Left lung (tissue), 10 donors: ENCODE measurements around the gene NCR3LG1. TPM values are rescaled to one million over a fixed set of nuclear protein-coding genes. Genes with fewer than 3 reads are reported as not detected.

ENCODE experiments used
- ATAC-seq: fragments of 200-7000 bp; cut with Tn5 transposase; one replicate; pipeline ENCODE4 v1.9.1; 2020; ENCODE audit warnings: moderate library complexity
- DNase-seq, 4 donors: peaks; one replicate each; pipeline ENCODE4 v3.0.0-alpha.2; 2013 to 2020
- H3K27ac ChIP-seq, 2 donors: fragments of 200-600 bp; sonication (generic) in 1 of 2; one replicate each; pipeline versions ENCODE4 v1.5.0 to v1.8.0; 2020 to 2021
- H3K27me3 ChIP-seq, 2 donors: fragments of 200-600 bp; sonication (generic) in 1 of 2; one replicate each; pipeline versions ENCODE4 v1.5.0 to v1.8.0; 2020 to 2021
- H3K36me3 ChIP-seq, 2 donors: fragments of 200-600 bp; sonication (generic) in 1 of 2; one replicate each; pipeline versions ENCODE4 v1.5.0 to v1.8.0; 2020 to 2021
- H3K4me1 ChIP-seq, 2 donors: fragments of 200-600 bp; one replicate each; pipeline ENCODE4 v1.8.0; 2021
- H3K4me3 ChIP-seq, 2 donors: fragments of 200-600 bp; sonication (generic) in 1 of 2; one replicate each; pipeline versions ENCODE4 v1.5.0 to v1.8.0; 2020 to 2021; ENCODE audit warnings: mild to moderate bottlenecking in 1 of 2
- H3K9me3 ChIP-seq, 2 donors: fragments of 200-600 bp; sonication (generic) in 1 of 2; one replicate each; pipeline versions ENCODE4 v1.5.0 to v1.8.0; 2020 to 2021
- intact Hi-C, 2 donors: fragments of 100-400 bp; cut with DNase I; formaldehyde crosslinking; loops; one replicate each; pipeline versions ENCODE4 v1.11.2 to v1.14.2; 2022
- polyA plus RNA-seq, 6 donors: library from polyadenylated mRNA; unstranded; fragments of 120-200 nt; gene quantifications; one replicate each; pipeline ENCODE4 v1.2.1, GENCODE V29; 2013; ENCODE audit not compliant: insufficient read length in 6 of 6
- total RNA-seq, 2 donors: library from RNA; stranded (reverse); fragmentation: NEBNext Ultra II Directional; extraction: Animal tissue kit (Norgen Biotek cat#: 25700); gene quantifications; one replicate each; pipeline ENCODE4 v1.2.1, GENCODE V29; 2021
- TF ChIP-seq, protein P1 (sequence below), 2 donors: fragments of 200-600 bp; sonication (generic) in 1 of 2; IDR thresholded peaks; one replicate each; pipeline versions ENCODE4 v1.5.0 to v1.8.0; 2021; ENCODE audit warnings: antibody characterized with exemption in 2 of 2
- donor health status: DM: no; HTN: yes; CAD: no.
- donor health status: DM: no; HTN: no; CAD: no.

Gene NCR3LG1
- total and polyA plus RNA-seq, 8 donors = 0.63 to 9.8 (median 0.85) TPM

DNA sequence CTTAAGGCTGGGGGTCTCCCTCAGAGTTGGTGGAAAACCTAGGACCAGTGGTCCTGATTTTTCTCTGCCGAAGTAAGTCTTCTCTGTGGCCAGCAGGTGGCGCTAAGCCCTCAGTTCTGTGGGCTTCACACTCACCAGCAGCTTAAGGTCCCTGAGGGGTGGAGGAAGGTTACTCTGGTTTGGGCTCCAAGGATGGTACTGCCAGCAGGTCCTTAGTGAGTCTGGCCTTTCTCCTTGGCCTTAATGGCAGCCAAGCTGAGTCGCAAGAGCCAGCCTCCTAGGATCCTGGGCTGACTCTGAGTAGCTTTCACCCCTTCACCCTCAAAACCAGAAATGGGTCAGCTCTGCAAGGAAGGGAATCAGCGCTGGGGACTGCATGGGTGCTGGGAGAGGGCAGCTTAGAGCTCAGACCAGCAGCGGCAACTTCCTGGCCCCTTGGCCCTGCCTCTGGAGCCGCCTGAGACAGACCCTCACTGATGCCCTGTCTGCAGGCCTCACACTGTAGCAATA, 32.5 kb downstream of the NCR3LG1 start:
- H3K9me3 ChIP-seq = no peaks in the 10 kb centered on the region
- TF ChIP-seq, protein P1, sequence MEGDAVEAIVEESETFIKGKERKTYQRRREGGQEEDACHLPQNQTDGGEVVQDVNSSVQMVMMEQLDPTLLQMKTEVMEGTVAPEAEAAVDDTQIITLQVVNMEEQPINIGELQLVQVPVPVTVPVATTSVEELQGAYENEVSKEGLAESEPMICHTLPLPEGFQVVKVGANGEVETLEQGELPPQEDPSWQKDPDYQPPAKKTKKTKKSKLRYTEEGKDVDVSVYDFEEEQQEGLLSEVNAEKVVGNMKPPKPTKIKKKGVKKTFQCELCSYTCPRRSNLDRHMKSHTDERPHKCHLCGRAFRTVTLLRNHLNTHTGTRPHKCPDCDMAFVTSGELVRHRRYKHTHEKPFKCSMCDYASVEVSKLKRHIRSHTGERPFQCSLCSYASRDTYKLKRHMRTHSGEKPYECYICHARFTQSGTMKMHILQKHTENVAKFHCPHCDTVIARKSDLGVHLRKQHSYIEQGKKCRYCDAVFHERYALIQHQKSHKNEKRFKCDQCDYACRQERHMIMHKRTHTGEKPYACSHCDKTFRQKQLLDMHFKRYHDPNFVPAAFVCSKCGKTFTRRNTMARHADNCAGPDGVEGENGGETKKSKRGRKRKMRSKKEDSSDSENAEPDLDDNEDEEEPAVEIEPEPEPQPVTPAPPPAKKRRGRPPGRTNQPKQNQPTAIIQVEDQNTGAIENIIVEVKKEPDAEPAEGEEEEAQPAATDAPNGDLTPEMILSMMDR (IDR thresholded peaks at IDR 0.05) = peak; percentile 83 to 86
- peak; percentile 57 for ATAC-seq
- no peak overlapping the region for H3K27ac ChIP-seq
- H3K36me3 ChIP-seq = peaks cover 0 to 11% of the 10 kb centered on the region in 2 donors
- intact Hi-C loops = loop anchor here in 1 of 2 donors (10.0 kb wide), 1 partner anchor 121 kb away; no protein-coding TSS in a partner anchor
- H3K27me3 ChIP-seq = peaks cover 0 to 16% of the 10 kb centered on the region in 2 donors
- peak; percentile 60 to 91 (median 80) for DNase-seq
- H3K4me1 ChIP-seq = peaks cover 0 to 11% of the 10 kb centered on the region in 2 donors
- H3K4me3 ChIP-seq = no peak overlapping the region

DNA sequence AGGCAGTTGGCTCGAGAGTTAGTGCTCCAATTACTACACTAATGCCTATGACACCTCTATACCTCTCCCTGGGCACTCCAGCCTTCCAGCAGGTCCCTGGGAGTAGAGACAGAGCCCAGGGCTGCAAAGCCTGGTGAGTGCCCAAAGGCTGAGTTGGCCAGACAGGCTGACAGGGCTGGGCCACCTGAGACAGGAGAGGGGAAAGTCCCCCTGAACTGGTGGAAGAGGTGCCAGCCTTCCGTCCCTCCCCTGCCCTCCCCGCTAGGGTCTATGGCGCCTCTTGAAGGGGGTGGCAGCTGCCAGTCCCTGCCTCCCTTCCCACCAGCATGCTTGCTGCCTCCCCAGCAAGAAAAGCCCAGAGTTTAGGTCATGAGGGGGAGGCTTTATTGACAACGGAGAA, 33.9 kb downstream of the NCR3LG1 start:
- peaks cover 0 to 19% of the 10 kb centered on the region in 2 donors for H3K4me1 ChIP-seq
- no peak for DNase-seq
- no peak for ATAC-seq
- H3K4me3 ChIP-seq = no peak overlapping the region
- intact Hi-C loops = loop anchor here in 1 of 2 donors (10.0 kb wide), 1 partner anchor 119 kb away; no protein-coding TSS in a partner anchor
- peaks cover 0 to 26% of the 10 kb centered on the region in 2 donors for H3K27me3 ChIP-seq
- no peaks in the 10 kb centered on the region for H3K9me3 ChIP-seq
- TF ChIP-seq, protein P1 (IDR thresholded peaks at IDR 0.05) = no peak
- no peaks in the 10 kb centered on the region for H3K36me3 ChIP-seq
- H3K27ac ChIP-seq = no peak overlapping the region

DNA sequence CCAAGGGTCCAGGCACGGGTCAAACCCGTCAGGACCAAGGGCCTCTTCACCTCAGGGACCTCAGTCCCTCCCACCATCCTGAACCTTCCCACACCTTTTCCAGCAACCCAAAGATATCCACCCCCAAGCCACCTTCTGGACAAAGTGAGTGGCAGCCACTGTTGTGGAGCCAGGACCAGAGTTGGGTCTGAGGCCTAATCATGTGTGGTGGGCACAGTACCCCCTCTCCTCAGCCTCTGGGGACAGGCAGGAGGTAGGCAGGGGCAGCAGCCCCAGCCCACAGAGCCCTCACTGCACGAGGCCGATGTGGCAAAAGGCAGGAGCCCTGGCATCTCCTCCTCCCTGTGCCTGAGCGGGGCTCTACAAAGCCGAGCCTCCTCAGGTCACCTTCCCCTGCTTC, 34.3 kb downstream of the NCR3LG1 start:
- Histone ChIP-seq H3K9me3 (no peaks in the 10 kb centered on the region), H3K36me3 (no peaks in the 10 kb centered on the region), H3K4me3 (no peak overlapping the region), H3K4me1 (peaks cover 0 to 19% of the 10 kb centered on the region in 2 donors), H3K27me3 (peaks cover 0 to 26% of the 10 kb centered on the region in 2 donors), H3K27ac (no peak overlapping the region)
- ATAC-seq (no peak), DNase-seq (no peak)
- TF ChIP-seq, protein P1 (IDR thresholded peaks at IDR 0.05) = no peak
- intact Hi-C loops = loop anchor here in 1 of 2 donors (10.0 kb wide), 1 partner anchor 119 kb away; no protein-coding TSS in a partner anchor

DNA sequence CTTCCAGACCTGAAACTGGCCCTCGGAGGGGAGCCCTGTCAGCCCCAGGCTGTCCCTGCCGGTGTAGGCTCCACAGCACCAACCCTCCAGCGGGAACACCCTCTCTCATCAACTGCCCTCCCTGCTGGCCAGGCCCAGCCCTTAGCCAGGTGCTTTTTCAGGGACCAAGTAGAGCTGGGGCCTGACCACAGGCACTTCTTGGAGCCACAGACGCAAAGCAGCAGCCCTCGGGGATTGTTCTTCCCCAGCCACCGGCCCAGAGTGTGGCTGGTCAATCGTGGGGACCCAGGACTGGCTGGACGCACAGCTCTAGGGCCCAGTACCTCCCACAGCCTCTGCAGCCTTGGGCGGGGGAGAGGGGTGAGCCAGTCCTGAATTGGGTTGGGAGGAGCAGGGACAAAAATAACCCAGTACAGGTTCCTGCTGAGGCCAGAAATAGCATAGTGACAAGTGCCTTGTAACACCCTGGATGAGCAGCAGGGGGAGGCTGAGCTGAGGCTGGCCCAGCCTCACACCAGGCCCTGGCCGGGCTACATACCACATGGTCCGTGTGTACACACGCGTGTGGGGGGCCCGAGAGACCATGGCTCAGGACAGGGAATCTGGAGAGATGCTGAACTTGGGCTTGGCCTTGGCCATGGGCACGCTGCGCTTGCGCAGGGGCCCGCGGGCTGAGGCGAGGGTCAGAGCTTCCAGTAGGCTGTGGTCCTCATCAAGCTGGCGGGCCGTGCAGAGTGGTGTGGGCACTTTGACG, 34.9 kb downstream of the NCR3LG1 start:
- no peak overlapping the region for H3K4me3 ChIP-seq
- TF ChIP-seq, protein P1 (IDR thresholded peaks at IDR 0.05) = peak; percentile 47 to 53
- peaks cover 0 to 19% of the 10 kb centered on the region in 2 donors for H3K4me1 ChIP-seq
- no peaks in the 10 kb centered on the region for H3K9me3 ChIP-seq
- peak overlapping the region in 1 of 2 donors; percentile 19 for H3K27ac ChIP-seq
- DNase-seq = peak in 2 of 4 donors; percentile 44 to 55
- H3K36me3 ChIP-seq = no peaks in the 10 kb centered on the region
- intact Hi-C loops = loop anchor here in 1 of 2 donors (10.0 kb wide), 1 partner anchor 118 kb away; no protein-coding TSS in a partner anchor
- ATAC-seq = peak; percentile 81
- peaks cover 0 to 26% of the 10 kb centered on the region in 2 donors for H3K27me3 ChIP-seq

DNA sequence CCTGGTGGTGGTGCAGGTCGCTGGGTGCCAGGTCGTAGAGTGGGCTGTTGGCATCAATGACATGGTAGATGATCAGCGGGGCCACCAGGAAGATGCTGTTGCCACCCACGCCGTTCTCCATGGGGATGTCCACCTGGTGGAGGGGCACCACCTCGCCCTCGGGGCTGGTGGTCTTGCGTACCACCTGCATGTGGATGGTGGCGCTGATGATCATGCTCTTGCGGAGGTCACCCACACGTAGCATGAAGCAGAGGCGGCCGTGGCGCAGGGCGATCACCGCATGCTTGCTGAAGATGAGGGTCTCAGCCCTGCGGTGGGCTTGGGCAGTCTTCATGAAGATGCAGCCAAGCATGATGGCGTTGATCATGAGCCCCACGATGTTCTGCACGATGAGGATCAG, 35.7 kb downstream of the NCR3LG1 start:
- TF ChIP-seq, protein P1 (IDR thresholded peaks at IDR 0.05) = no peak
- Histone ChIP-seq H3K36me3 (no peaks in the 10 kb centered on the region), H3K27ac (no peak overlapping the region), H3K9me3 (no peaks in the 10 kb centered on the region), H3K4me1 (peaks cover 0 to 19% of the 10 kb centered on the region in 2 donors), H3K4me3 (no peak overlapping the region), H3K27me3 (peaks cover 0 to 26% of the 10 kb centered on the region in 2 donors)
- ATAC-seq = no peak
- intact Hi-C loops = loop anchor here in 1 of 2 donors (10.0 kb wide), 1 partner anchor 118 kb away; no protein-coding TSS in a partner anchor
- no peak for DNase-seq
